Measurements from ENCODE around the gene PLCB3. TPM values are rescaled to one million over a fixed set of nuclear protein-coding genes. Genes with fewer than 3 reads are reported as not detected.
A peak's percentile ranks its signal among the peaks of the same experiment; 100 is the strongest.
"Not testable (repeated sequence)": the region's sequence is repeated elsewhere in the genome, so short reads cannot be mapped to it uniquely, and the experiment has no call there.

The PLCB3 gene
- total RNA-seq, 1 donor from 2014 or later: 10.9 TPM

- peak; percentile 83 for DNase-seq (ENCODE audit: missing footprints)
- ATAC-seq: no peak
- intact Hi-C loops (cut with DNase I): no loop called here
These were observed 5.3 kb upstream of the PLCB3 start for GRCh38 chr11:64245797-64246620.

- DNase-seq (ENCODE audit: missing footprints); intact Hi-C loops (cut with DNase I); ATAC-seq: not testable (repeated sequence)
These were observed 4.8 kb upstream of the PLCB3 start for GRCh38 chr11:64246621-64246870.

- ATAC-seq (peak; percentile 73), DNase-seq (ENCODE audit: missing footprints) (peak; percentile 95)
- intact Hi-C loops (cut with DNase I): no loop called here
These were observed 4.2 kb upstream of the PLCB3 start, which contains the start of gene PPP1R14B for GRCh38 chr11:64246871-64247728. Gene PPP1R14B (minus strand): TSS chr11:64246943. CDS start chr11:64246673, 270 bp downstream.

- no peak for ATAC-seq
- DNase-seq (ENCODE audit: missing footprints): no peak
- intact Hi-C loops (cut with DNase I): loop anchor here (2.0 kb wide), 1 partner anchor 21 kb away; no protein-coding TSS in a partner anchor
These were observed 3.4 kb upstream of the PLCB3 start for GRCh38 chr11:64247729-64248531.

- intact Hi-C loops (cut with DNase I): loop anchor here (2.0 kb wide), 1 partner anchor 20 kb away; no protein-coding TSS in a partner anchor
- no peak for ATAC-seq
- no peak for DNase-seq (ENCODE audit: missing footprints)
These were observed 2.8 kb upstream of the PLCB3 start for GRCh38 chr11:64248578-64248977.

GRCh38 chr11:64249038-64249437 is 2.3 kb upstream of the PLCB3 start:
- DNase-seq (ENCODE audit: missing footprints): no peak

GRCh38 chr11:64249563-64250414 is 1.5 kb upstream of the PLCB3 start:
- ATAC-seq: no peak
- intact Hi-C loops (cut with DNase I): loop anchor here (2.0 to 5.0 kb wide), 2 partner anchors 19 to 53 kb away; partner anchors contain the start of gene CATSPERZ
- DNase-seq (ENCODE audit: missing footprints): no peak

More at GRCh38 chr11:64249038-64249437, 2.3 kb upstream of the PLCB3 start:
- ATAC-seq: no peak
- intact Hi-C loops (cut with DNase I): loop anchor here (2.0 kb wide), 1 partner anchor 20 kb away; no protein-coding TSS in a partner anchor

GRCh38 chr11:64250415-64251015 is 815 bp upstream of the PLCB3 start:
- no peak for ATAC-seq
- no peak for DNase-seq (ENCODE audit: missing footprints)
- intact Hi-C loops (cut with DNase I): loop anchor here (5.0 kb wide), 1 partner anchor 52 kb away; the partner anchor contains the start of gene CATSPERZ

GRCh38 chr11:64251753-64252002 is 348 bp downstream of the PLCB3 start:
- DNase-seq (ENCODE audit: missing footprints) (no peak), ATAC-seq (no peak)
- intact Hi-C loops (cut with DNase I): loop anchor here (5.0 kb wide), 1 partner anchor 51 kb away; the partner anchor contains the start of gene CATSPERZ

- DNase-seq (ENCODE audit: missing footprints) (peak; percentile 75), ATAC-seq (peak; percentile 11)
- intact Hi-C loops (cut with DNase I): loop anchor here (5.0 kb wide), 1 partner anchor 50 kb away; the partner anchor contains the start of gene CATSPERZ
These were observed 908 bp downstream of the PLCB3 start for GRCh38 chr11:64252003-64252872.

- DNase-seq (ENCODE audit: missing footprints) (no peak), ATAC-seq (no peak)
- intact Hi-C loops (cut with DNase I): loop anchor here (5.0 kb wide), 1 partner anchor 49 kb away; the partner anchor contains the start of gene CATSPERZ
These were observed 1.7 kb downstream of the PLCB3 start for GRCh38 chr11:64253043-64253442.

GRCh38 chr11:64253481-64253880 is 2.2 kb downstream of the PLCB3 start:
- no peak for ATAC-seq
- intact Hi-C loops (cut with DNase I): loop anchor here (5.0 kb wide), 1 partner anchor 49 kb away; the partner anchor contains the start of gene CATSPERZ
- peak; percentile 64 for DNase-seq (ENCODE audit: missing footprints)

GRCh38 chr11:64254326-64254725 is 3.0 kb downstream of the PLCB3 start:
- intact Hi-C loops (cut with DNase I): loop anchor here (5.0 kb wide), 1 partner anchor 48 kb away; the partner anchor contains the start of gene CATSPERZ
- ATAC-seq (no peak), DNase-seq (ENCODE audit: missing footprints) (no peak)

- ATAC-seq (no peak), DNase-seq (ENCODE audit: missing footprints) (no peak)
- intact Hi-C loops (cut with DNase I): no loop called here
These were observed 4.1 kb downstream of the PLCB3 start for GRCh38 chr11:64255135-64256128.

GRCh38 chr11:64256300-64256699 is 5.0 kb downstream of the PLCB3 start:
- intact Hi-C loops (cut with DNase I): no loop called here
- DNase-seq (ENCODE audit: missing footprints): no peak
- ATAC-seq: no peak

Data from Right ventricle myocardium inferior (tissue), 1 donor.